ENCODE measurements around the gene GTPBP2.

- TF ChIP-seq POLR2A (IDR thresholded peaks at IDR 0.05; ENCODE audit: low read length) = no peak
- TF ChIP-seq GATA1 (IDR thresholded peaks at IDR 0.05; ENCODE audit: low read depth, low read length) = no peak
Observed at GRCh38 chr6:43588194-43588593, 40.9 kb downstream of the GTPBP2 start.

All from erythroblast (primary cell).